Measurements from ENCODE around the gene MAD1L1. TPM values are rescaled to one million over a fixed set of nuclear protein-coding genes. Genes with fewer than 3 reads are reported as not detected.

Gene MAD1L1
- total and polyA plus RNA-seq, 4 donors: 12.8 to 20.7 (median 16.5) TPM

DNA sequence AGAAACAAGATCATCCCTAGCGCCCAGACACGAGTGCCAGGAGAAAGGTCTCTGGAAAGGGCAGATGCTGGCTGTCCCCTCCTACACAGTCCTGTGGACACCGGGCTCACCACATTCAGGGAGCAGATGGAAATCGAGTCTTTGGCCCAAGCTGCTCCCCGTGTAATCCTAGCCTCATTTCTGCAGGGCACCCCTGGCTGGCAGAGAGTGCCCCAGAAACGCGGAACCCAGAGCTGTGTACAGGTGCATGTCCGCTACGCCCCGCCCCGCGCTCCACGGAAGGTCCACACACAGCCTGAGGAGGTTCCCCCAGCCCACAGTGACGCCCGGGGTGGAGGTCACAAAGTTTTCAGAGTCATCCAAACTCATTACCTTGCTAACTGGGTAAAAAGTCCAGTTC, 202.8 kb downstream of the MAD1L1 start:
- Histone ChIP-seq H3K4me3 (ENCODE audit: low read depth in 1 of 3, low read length in 3 of 3) (no peak overlapping the region), H3K4me1 (ENCODE audit: control insufficient read depth in 4 of 4, insufficient read depth in 4 of 4, low read length in 3 of 4) (no peaks in the 10 kb centered on the region), H3K36me3 (ENCODE audit: control insufficient read depth in 4 of 4, insufficient read depth in 3 of 4, low read depth in 1 of 4, low read length in 3 of 4) (no peaks in the 10 kb centered on the region), H3K9ac (ENCODE audit: low read depth in 1 of 2, low read length in 2 of 2) (no peak overlapping the region), H3K27me3 (ENCODE audit: control insufficient read depth in 4 of 4, insufficient read depth in 4 of 4, low read length in 3 of 4) (no peaks in the 10 kb centered on the region), H3K9me3 (ENCODE audit: control insufficient read depth in 4 of 4, low read length in 3 of 4) (peaks cover 3 to 9% (median 7%) of the 10 kb centered on the region in 4 donors), H3K27ac (ENCODE audit: low read depth in 1 of 2, low read length in 2 of 2) (no peak overlapping the region)
- TF ChIP-seq HNF4G (IDR thresholded peaks at IDR 0.05) (no peak), RAD21 (IDR thresholded peaks at IDR 0.05) (no peak), FOXA1 (IDR thresholded peaks at IDR 0.05) (no peak)
- DNase-seq (ENCODE audit: low spot score): no peak
- 98% methylated on average over 15 of the region's 15 CpGs for WGBS

DNA sequence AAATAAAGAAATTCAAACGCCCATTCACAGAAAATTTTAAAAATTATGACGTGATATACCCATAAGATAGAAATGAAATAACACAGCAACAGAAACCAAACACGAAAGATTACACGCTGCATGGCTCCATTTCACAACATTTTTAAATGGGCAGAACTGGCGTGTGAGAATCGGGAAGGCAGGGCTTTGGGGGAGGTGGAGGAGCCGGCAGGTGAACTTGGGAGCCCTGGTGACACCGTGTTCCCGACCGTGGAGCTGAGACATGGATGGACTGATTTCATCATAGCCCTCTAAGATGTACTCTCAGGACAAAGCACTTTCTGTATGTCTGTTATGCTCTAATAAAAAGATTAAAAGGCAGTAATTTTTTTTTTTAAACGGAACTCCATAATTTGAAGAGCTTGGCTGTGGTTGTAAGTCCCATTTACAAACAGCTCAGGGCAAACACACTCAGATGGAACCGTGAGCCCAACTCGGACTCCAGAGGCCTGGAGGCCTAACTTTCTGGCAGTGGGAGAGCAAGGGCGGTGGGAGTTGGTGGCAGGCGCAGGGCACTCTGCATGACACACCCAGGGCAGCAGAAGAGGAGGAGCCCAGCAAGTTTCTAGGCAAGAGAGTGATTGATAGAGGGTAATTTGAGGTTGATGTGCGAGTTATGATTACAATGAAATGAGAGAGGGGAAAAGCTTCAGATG, 203.4 kb downstream of the MAD1L1 start:
- WGBS: 97% methylated on average over 16 of the region's 16 CpGs
- TF ChIP-seq HNF4G (IDR thresholded peaks at IDR 0.05): no peak
- TF ChIP-seq, protein P1, sequence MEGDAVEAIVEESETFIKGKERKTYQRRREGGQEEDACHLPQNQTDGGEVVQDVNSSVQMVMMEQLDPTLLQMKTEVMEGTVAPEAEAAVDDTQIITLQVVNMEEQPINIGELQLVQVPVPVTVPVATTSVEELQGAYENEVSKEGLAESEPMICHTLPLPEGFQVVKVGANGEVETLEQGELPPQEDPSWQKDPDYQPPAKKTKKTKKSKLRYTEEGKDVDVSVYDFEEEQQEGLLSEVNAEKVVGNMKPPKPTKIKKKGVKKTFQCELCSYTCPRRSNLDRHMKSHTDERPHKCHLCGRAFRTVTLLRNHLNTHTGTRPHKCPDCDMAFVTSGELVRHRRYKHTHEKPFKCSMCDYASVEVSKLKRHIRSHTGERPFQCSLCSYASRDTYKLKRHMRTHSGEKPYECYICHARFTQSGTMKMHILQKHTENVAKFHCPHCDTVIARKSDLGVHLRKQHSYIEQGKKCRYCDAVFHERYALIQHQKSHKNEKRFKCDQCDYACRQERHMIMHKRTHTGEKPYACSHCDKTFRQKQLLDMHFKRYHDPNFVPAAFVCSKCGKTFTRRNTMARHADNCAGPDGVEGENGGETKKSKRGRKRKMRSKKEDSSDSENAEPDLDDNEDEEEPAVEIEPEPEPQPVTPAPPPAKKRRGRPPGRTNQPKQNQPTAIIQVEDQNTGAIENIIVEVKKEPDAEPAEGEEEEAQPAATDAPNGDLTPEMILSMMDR (IDR thresholded peaks at IDR 0.05; ENCODE audit: low read depth, low read length, missing input control): no peak
- no peak for TF ChIP-seq RAD21 (IDR thresholded peaks at IDR 0.05)
- no peak for TF ChIP-seq YY1 (IDR thresholded peaks at IDR 0.05)
- TF ChIP-seq, protein P2, sequence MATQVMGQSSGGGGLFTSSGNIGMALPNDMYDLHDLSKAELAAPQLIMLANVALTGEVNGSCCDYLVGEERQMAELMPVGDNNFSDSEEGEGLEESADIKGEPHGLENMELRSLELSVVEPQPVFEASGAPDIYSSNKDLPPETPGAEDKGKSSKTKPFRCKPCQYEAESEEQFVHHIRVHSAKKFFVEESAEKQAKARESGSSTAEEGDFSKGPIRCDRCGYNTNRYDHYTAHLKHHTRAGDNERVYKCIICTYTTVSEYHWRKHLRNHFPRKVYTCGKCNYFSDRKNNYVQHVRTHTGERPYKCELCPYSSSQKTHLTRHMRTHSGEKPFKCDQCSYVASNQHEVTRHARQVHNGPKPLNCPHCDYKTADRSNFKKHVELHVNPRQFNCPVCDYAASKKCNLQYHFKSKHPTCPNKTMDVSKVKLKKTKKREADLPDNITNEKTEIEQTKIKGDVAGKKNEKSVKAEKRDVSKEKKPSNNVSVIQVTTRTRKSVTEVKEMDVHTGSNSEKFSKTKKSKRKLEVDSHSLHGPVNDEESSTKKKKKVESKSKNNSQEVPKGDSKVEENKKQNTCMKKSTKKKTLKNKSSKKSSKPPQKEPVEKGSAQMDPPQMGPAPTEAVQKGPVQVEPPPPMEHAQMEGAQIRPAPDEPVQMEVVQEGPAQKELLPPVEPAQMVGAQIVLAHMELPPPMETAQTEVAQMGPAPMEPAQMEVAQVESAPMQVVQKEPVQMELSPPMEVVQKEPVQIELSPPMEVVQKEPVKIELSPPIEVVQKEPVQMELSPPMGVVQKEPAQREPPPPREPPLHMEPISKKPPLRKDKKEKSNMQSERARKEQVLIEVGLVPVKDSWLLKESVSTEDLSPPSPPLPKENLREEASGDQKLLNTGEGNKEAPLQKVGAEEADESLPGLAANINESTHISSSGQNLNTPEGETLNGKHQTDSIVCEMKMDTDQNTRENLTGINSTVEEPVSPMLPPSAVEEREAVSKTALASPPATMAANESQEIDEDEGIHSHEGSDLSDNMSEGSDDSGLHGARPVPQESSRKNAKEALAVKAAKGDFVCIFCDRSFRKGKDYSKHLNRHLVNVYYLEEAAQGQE (IDR thresholded peaks at IDR 0.05): no peak
- TF ChIP-seq, protein P3, sequence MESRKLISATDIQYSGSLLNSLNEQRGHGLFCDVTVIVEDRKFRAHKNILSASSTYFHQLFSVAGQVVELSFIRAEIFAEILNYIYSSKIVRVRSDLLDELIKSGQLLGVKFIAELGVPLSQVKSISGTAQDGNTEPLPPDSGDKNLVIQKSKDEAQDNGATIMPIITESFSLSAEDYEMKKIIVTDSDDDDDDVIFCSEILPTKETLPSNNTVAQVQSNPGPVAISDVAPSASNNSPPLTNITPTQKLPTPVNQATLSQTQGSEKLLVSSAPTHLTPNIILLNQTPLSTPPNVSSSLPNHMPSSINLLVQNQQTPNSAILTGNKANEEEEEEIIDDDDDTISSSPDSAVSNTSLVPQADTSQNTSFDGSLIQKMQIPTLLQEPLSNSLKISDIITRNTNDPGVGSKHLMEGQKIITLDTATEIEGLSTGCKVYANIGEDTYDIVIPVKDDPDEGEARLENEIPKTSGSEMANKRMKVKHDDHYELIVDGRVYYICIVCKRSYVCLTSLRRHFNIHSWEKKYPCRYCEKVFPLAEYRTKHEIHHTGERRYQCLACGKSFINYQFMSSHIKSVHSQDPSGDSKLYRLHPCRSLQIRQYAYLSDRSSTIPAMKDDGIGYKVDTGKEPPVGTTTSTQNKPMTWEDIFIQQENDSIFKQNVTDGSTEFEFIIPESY (IDR thresholded peaks at IDR 0.05): no peak
- TF ChIP-seq NR2F2 (IDR thresholded peaks at IDR 0.05): no peak
- no peak for TF ChIP-seq HNF4A (conservative IDR thresholded peaks at IDR 0.05)
- no peak for TF ChIP-seq JUND (IDR thresholded peaks at IDR 0.05)
- TF ChIP-seq FOXA1 (IDR thresholded peaks at IDR 0.05): no peak
- no peak for TF ChIP-seq EGR1 (IDR thresholded peaks at IDR 0.05; ENCODE audit: low read depth in 2 of 2)
- DNase-seq (ENCODE audit: low spot score): no peak

More for the DNA sequence above, 203.4 kb downstream of the MAD1L1 start:
- no peak overlapping the region for H3K4me3 ChIP-seq (ENCODE audit: low read depth in 1 of 3, low read length in 3 of 3)
- no peaks in the 10 kb centered on the region for H3K27me3 ChIP-seq (ENCODE audit: control insufficient read depth in 4 of 4, insufficient read depth in 4 of 4, low read length in 3 of 4)
- no peak overlapping the region for H3K27ac ChIP-seq (ENCODE audit: low read depth in 1 of 2, low read length in 2 of 2)
- no peaks in the 10 kb centered on the region for H3K36me3 ChIP-seq (ENCODE audit: control insufficient read depth in 4 of 4, insufficient read depth in 3 of 4, low read depth in 1 of 4, low read length in 3 of 4)
- H3K4me1 ChIP-seq (ENCODE audit: control insufficient read depth in 4 of 4, insufficient read depth in 4 of 4, low read length in 3 of 4): no peaks in the 10 kb centered on the region
- no peak overlapping the region for H3K9ac ChIP-seq (ENCODE audit: low read depth in 1 of 2, low read length in 2 of 2)
- peaks cover 5 to 14% (median 8%) of the 10 kb centered on the region in 4 donors for H3K9me3 ChIP-seq (ENCODE audit: control insufficient read depth in 4 of 4, low read length in 3 of 4)
